OCI-M2 (cell line): ENCODE measurements around the gene TMEM179.

ENCODE experiments used
- DNase-seq: peaks from one replicate; lab custom pipeline; 2025; ENCODE audit not compliant: unreplicated experiment; lab: John Stamatoyannopoulos, UW

The TMEM179 gene

GRCh38 chr14:104557766-104558165 is 46.8 kb downstream of the TMEM179 start:
- no peak for DNase-seq

- DNase-seq = no peak
Observed at GRCh38 chr14:104557086-104557485, 47.5 kb downstream of the TMEM179 start.

- DNase-seq = no peak
Observed at GRCh38 chr14:104556256-104557021, 48.1 kb downstream of the TMEM179 start.

GRCh38 chr14:104555430-104556255 is 48.9 kb downstream of the TMEM179 start:
- DNase-seq = no peak

- DNase-seq = no peak
Observed at GRCh38 chr14:104554608-104555429, 49.8 kb downstream of the TMEM179 start.

- no peak for DNase-seq
Observed at GRCh38 chr14:104554088-104554607, 50.4 kb downstream of the TMEM179 start.

GRCh38 chr14:104553166-104554087 is 51.1 kb downstream of the TMEM179 start:
- no peak for DNase-seq

- no peak for DNase-seq
Observed at GRCh38 chr14:104552738-104553125, 51.8 kb downstream of the TMEM179 start.

GRCh38 chr14:104551851-104552737 is 52.5 kb downstream of the TMEM179 start:
- DNase-seq = no peak

- DNase-seq = no peak
Observed at GRCh38 chr14:104550861-104551728, 53.5 kb downstream of the TMEM179 start.

GRCh38 chr14:104550340-104550860 is 54.2 kb downstream of the TMEM179 start:
- no peak for DNase-seq

- DNase-seq = no peak
Observed at GRCh38 chr14:104549536-104550339, 54.8 kb downstream of the TMEM179 start.

- DNase-seq = no peak
Observed at GRCh38 chr14:104548802-104549535, 55.6 kb downstream of the TMEM179 start.

GRCh38 chr14:104547998-104548700 is 56.4 kb downstream of the TMEM179 start:
- no peak for DNase-seq

- DNase-seq = no peak
Observed at GRCh38 chr14:104547310-104547997, 57.1 kb downstream of the TMEM179 start.
